ENCODE data around the gene SLC44A3. TPM values are rescaled to one million over a fixed set of nuclear protein-coding genes. Genes with fewer than 3 reads are reported as not detected.

SLC44A3 gene
- total RNA-seq, 6 experiments from 2014 or later: 1.9 to 8.7 (median 7.4) TPM

DNA sequence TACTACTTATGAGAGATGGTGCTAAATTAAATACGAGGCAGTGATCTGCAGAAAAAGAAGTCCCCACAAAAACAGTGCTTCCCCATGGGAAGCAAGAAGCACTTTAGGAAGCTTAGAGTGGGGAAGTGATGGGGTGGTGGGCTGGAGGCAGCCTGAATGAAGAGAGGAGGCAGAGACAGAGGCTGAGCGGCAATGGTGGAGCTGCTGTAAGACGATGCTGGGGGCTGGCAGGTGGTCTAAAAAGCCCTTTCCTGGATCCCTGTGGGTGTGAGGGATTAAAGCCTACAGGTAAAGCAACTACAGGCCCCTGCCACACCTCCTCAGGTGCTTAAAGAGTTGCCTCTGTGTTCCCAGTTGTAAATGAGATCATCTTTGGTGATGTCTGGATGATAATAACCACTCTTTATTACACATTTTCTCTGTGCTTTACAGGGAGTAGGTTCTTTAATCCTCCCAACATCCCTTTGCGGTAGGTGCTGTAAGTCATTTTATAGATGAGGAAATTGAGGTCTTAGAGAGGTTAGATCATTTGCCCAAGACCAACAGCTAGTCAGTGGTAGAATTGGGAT, 67.5 kb downstream of the SLC44A3 start:
- H3K27me3 ChIP-seq: no peaks in the 10 kb centered on the region
- TF ChIP-seq POLR2A (IDR thresholded peaks at IDR 0.05): no peak
- TF ChIP-seq, protein P1, sequence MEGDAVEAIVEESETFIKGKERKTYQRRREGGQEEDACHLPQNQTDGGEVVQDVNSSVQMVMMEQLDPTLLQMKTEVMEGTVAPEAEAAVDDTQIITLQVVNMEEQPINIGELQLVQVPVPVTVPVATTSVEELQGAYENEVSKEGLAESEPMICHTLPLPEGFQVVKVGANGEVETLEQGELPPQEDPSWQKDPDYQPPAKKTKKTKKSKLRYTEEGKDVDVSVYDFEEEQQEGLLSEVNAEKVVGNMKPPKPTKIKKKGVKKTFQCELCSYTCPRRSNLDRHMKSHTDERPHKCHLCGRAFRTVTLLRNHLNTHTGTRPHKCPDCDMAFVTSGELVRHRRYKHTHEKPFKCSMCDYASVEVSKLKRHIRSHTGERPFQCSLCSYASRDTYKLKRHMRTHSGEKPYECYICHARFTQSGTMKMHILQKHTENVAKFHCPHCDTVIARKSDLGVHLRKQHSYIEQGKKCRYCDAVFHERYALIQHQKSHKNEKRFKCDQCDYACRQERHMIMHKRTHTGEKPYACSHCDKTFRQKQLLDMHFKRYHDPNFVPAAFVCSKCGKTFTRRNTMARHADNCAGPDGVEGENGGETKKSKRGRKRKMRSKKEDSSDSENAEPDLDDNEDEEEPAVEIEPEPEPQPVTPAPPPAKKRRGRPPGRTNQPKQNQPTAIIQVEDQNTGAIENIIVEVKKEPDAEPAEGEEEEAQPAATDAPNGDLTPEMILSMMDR (IDR thresholded peaks at IDR 0.05): no peak
- H3K4me3 ChIP-seq: no peak overlapping the region
- DNase-seq: no peak
- intact Hi-C loops (cut with DNase I): no loop called here
- 83% methylated on average over 4 of the region's 4 CpGs for WGBS (ENCODE audit: insufficient coverage, low coverage, low lambda C conversion rate, missing lambda C conversion rate)
- no peaks in the 10 kb centered on the region for H3K9me3 ChIP-seq
- ATAC-seq: no peak
- H3K27ac ChIP-seq: no peak overlapping the region
- H3K36me3 ChIP-seq: no peaks in the 10 kb centered on the region
- H3K4me1 ChIP-seq: peaks cover 0 to 10% (median 0%) of the 10 kb centered on the region in 4 donors

DNA sequence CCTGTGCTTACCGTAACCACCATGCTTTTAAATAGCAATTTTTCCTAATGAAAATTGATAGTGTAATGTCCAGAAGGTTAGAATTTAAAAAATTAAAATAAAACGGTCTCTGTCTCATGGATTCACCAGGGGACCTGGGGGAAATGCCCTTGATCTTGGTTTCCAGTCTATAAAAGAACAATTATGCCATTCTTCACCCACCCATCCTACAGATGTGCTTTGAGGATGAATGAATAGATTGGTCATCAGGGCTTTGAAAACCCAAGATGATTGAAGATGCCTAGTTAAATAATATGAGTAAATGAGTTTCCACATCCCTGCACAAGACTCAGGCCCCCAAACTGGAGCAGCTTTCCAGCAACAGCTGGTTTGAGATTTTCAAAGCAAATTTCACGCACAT, 68.0 kb downstream of the SLC44A3 start:
- 91% methylated on average over 3 of the region's 3 CpGs for WGBS (ENCODE audit: insufficient coverage, low coverage, low lambda C conversion rate, missing lambda C conversion rate)
- Histone ChIP-seq H3K9me3 (no peaks in the 10 kb centered on the region), H3K27ac (no peak overlapping the region), H3K4me3 (no peak overlapping the region), H3K27me3 (no peaks in the 10 kb centered on the region), H3K36me3 (no peaks in the 10 kb centered on the region), H3K4me1 (peaks cover 0 to 10% (median 0%) of the 10 kb centered on the region in 4 donors)
- ATAC-seq (no peak), DNase-seq (no peak)
- no peak for TF ChIP-seq POLR2A (IDR thresholded peaks at IDR 0.05)
- TF ChIP-seq, protein P1 (IDR thresholded peaks at IDR 0.05): no peak
- intact Hi-C loops (cut with DNase I): no loop called here

GRCh38 chr1:94892604-94893254, 72.6 kb downstream of the SLC44A3 start:
- H3K27ac ChIP-seq: no peak overlapping the region
- H3K4me3 ChIP-seq: no peak overlapping the region
- H3K9me3 ChIP-seq: no peaks in the 10 kb centered on the region
- intact Hi-C loops (cut with DNase I): no loop called here
- DNase-seq (no peak), ATAC-seq (peak in 1 of 4 donors; percentile 14)
- H3K27me3 ChIP-seq: no peaks in the 10 kb centered on the region
- H3K36me3 ChIP-seq: peaks cover 0 to 29% (median 13%) of the 10 kb centered on the region in 4 donors
- H3K4me1 ChIP-seq: no peaks in the 10 kb centered on the region
- TF ChIP-seq POLR2A (IDR thresholded peaks at IDR 0.05): no peak
- TF ChIP-seq, protein P1 (IDR thresholded peaks at IDR 0.05): no peak
- WGBS (ENCODE audit: insufficient coverage, low coverage, low lambda C conversion rate, missing lambda C conversion rate): 83% methylated on average over 2 of the region's 4 CpGs

GRCh38 chr1:94894630-94895029, 74.5 kb downstream of the SLC44A3 start:
- Histone ChIP-seq H3K27me3 (no peaks in the 10 kb centered on the region), H3K27ac (no peak overlapping the region), H3K9me3 (no peaks in the 10 kb centered on the region), H3K4me3 (no peak overlapping the region), H3K36me3 (peaks cover 0 to 47% (median 21%) of the 10 kb centered on the region in 4 donors), H3K4me1 (no peaks in the 10 kb centered on the region)
- intact Hi-C loops (cut with DNase I): no loop called here
- WGBS (ENCODE audit: insufficient coverage, low coverage, low lambda C conversion rate, missing lambda C conversion rate): 91% methylated on average over 4 of the region's 4 CpGs
- no peak for ATAC-seq
- DNase-seq: no peak
- no peak for TF ChIP-seq POLR2A (IDR thresholded peaks at IDR 0.05)
- TF ChIP-seq, protein P1 (IDR thresholded peaks at IDR 0.05): no peak
